Activated CD4-positive, alpha-beta T cell treated with anti-CD3 and anti-CD28 coated beads, Interleukin-2, amount 50 U/mL, for 4 hours (primary cell): ENCODE data around the gene AGBL4.

ENCODE experiments used
- DNase-seq, 2 experiments: peaks; one replicate each; pipeline ENCODE4 v3.0.0-alpha.2; 2020

The AGBL4 gene

DNA sequence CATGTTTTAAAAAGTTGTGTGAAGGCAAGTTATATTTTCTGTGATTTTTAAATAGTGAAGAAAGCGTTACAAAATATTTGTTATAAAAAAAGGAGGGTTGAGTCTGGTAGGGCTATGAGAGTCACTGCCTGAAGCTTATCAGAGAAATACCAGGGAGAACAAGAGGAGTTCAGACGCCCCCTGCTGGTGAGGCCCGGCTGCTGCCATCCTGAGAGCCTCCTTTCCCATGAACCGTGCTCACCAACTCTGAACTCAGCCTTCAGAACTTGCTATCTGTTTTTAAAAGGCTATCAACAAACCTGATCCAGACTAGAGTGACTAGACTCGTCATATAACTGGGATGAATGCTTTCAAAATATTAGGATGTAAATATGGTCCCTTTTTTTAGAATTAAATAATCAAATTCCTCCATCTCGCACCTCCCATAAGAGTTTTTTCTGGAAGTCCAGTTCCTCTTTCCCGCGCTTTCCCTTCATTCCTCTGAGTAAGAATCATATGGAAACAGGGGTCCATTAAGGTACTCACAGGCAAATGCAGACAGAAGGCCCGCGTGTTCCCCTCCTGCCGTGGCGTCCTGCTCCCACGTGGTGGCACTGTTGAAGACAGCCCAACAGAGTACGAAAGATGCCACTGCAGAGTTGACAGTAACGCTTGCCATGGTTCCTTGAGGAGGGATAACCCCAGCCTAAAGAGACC is 1525.5 kb downstream of the AGBL4 start:
- peak; percentile 54 to 67 for DNase-seq

DNA sequence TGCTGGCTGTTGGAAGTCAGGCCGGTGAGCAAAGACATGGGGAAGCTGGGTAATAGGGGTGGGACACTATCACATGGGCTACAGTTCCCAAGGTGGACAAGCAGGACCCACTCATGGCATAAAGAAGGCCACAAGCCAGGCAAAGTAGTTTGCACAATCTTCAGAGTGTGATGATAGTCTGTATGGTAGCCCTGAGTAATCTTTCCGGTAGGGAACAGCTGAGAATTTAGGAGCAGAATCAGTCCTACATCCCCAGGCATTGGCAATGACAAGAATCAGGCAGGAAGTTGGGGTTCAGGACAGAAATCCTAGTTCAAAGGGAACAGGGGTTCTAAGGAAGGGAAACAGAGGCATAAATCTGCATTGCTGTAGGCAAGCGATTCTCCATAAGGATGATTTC is 1527.8 kb downstream of the AGBL4 start:
- no peak for DNase-seq

DNA sequence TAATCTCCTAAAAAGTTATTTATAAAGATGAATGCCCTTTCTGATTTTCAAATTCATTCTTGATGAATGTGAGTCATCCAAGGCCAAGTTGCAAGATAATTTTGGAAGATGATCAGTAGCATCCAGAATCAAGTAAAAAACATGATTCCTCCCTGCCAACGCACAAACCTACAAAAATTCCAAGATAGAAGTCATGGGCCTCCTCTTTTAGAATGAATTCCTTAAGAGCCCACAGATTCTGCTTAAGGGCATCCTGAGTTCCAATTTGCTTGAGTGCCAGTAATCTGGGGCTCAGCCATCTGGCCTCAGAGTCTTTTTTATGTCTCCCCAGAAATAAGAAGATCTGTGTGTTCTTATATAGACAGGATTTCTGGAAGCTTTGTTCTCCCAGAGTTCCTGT is 1528.6 kb downstream of the AGBL4 start:
- DNase-seq: no peak

DNA sequence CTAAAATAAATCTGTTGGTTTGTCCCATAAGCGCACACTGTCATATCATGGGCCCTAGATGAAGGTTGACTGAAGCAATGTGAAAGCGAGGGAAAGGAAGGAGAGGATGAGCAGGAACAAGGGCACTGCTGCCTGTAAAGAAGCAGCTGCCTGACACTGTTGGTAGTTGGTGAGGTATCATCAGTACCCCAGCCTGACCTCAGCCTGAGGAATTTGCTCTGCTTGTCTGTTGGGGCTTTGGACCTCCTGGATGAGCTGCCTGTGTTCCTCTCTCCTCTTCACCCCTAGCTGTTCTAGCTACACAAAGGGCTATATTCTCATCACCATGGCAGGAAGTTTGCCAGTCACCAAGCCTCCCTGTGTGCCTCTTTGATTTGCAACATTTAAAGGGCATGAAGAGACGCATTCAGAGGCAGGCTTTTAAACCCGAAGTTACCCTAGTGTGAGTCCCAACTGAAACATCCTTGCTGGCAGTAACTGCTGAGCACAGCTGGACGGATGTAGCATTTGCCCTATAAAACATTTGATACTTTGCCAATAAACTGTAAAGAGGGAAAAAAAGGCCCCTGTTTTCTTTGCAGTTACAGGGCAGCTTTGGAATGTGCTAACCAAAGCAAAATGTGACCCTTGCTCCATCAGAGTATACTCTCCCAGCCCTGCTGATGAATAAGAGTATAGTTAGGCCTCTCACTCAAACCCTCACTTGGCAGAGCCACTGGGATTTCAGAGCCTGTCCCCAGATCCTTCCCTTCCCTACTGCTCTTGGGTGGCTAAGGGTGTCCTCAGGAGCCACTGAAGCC is 1529.6 kb downstream of the AGBL4 start:
- DNase-seq: no peak

DNA sequence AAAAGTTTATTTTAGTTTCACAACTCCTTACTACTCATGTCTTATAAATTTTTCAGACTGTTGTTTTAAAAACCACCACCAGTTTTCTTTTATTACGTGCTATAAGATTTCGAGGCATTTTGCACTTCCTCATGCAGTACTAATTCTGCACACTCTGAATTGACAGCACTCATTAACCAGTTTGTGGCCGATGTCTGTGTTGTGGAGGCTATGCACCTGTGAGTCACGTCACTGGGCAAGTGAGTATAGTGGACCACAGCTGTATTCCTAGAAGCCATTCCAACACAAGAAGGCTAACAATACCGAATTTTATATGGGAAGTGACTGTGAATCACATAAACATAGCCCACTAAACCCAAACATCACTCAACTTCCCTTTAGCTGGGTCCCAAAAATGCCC is 1530.7 kb downstream of the AGBL4 start:
- DNase-seq: no peak

DNA sequence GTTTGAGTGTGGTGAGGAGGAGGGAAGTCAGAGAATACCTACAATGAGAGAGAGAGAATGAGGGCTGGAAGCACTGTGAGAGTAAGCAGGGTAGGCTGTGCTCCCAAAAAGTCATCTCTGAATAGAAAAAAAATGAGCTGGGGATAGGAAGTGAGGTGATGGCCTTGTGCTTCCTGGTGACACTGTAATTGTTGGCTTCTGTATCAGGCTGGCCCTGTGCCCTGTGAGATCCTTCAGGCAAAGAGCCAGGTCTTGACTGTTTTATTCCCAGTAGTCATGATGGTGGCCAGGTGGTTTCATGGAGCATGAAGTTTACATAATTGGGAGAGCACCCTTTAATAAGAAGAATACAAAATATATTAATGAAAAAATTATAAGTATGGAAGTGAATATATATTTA is 1531.4 kb downstream of the AGBL4 start:
- no peak for DNase-seq

DNA sequence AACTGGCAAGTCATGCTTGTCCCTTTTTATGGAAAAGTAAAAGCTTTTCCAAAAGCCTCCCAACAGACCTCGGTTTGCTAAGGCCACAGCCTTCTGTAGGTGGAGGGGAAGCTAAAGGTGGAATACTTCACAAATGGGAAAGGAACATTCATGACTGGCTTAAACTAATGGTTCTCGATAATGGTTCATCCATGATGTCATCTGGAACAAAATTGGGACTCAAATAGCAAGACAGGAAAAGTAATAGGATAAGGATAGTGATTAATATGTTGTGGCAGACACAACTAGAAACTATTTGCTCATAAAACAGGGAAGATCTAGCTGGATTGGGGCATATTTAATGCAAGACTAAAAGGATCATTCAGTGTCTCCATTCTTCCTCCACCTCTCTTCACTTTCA is 1535.0 kb downstream of the AGBL4 start:
- DNase-seq: no peak
